Activated naive CD4-positive, alpha-beta T cell treated with anti-CD3 and anti-CD28 coated beads, Interleukin-2, amount 50 U/mL, for 16 hours (primary cell): ENCODE data around the gene HBEGF.

Experiments used
- DNase-seq: peaks from one replicate; pipeline ENCODE4 v3.0.0-alpha.2; 2020

HBEGF gene

GRCh38 chr5:140331638-140332037 is 14.8 kb downstream of the HBEGF start:
- no peak for DNase-seq

DNA sequence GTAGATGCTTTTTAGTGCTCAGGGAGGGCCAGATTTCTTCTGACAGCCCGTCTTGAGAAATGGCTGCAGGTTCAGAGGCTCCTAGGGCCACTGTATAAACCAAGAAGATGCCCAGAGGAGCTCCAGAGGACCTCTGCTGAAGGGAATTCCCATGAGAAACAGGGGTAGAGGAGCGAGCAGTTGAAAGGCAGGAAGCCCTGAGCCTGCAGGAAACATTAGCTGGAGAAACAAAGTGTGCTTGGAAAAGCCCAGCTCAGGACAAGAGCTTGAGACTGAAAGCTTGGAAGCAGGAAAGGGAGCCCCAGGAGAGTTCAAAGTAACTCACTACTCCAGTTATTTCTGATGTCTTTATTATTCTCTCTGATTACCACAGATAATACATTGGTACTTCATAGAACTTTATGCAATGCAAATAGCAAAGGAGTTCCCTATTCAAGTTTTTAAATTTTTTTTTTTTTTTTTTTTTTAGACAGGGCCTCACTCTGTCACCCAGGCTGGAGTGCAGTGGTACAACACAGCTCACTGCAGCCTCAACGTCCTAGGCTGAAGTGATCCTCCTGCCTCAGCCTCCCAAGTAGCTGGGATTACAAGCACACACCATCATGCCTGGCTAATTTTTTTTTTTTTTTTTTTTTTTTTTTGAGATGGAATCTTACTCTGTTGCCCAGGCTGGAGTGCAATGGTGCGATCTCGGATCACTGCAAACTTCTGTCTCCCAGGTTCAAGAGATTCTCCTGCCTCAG is 16.5 kb downstream of the HBEGF start:
- no peak for DNase-seq

- DNase-seq: no peak
These were observed 18.2 kb downstream of the HBEGF start for GRCh38 chr5:140328036-140328764.

DNA sequence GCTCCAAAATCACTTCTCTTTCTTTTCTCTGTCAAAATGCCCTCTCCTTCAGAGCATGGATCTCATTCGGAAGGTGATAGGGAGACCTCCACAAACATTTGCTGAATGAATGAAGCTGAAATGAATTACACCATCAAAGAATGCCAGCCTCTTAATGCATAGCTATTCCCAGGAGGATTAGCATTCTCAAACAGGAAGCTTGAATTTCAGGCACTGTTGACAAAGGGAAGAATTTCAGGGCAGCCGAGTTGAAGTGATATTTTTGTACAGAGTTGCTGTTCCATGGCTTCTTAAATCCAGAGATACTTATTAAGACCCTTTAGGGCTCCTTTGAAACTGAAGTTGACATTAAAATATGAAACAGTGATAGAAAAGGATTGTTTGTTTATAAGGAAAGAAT is 18.8 kb downstream of the HBEGF start:
- DNase-seq: no peak

DNA sequence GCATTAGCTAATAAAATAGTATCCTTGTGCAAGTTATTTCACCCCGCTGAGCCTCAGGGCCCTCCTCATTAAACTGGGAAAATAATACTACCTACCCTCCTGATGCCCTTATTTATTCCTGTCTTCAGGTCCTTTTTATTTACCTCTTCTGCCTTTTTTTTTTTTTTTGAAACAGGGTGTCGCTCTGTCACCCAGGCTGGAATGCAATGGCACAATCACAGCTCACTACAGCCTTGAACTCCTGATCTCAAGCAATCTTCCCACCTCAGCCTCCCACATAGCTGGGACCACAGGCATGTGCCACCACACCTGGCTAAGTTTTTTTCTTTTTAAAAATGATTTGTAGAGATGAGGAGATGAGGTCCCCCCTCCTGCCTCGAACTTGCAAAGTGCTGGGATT is 20.9 kb downstream of the HBEGF start:
- no peak for DNase-seq

GRCh38 chr5:140324617-140325241 is 21.7 kb downstream of the HBEGF start:
- DNase-seq: no peak

- DNase-seq: no peak
These were observed 22.3 kb downstream of the HBEGF start for GRCh38 chr5:140324041-140324600.

- no peak for DNase-seq
These were observed 23.4 kb downstream of the HBEGF start for GRCh38 chr5:140322751-140323731.

DNA sequence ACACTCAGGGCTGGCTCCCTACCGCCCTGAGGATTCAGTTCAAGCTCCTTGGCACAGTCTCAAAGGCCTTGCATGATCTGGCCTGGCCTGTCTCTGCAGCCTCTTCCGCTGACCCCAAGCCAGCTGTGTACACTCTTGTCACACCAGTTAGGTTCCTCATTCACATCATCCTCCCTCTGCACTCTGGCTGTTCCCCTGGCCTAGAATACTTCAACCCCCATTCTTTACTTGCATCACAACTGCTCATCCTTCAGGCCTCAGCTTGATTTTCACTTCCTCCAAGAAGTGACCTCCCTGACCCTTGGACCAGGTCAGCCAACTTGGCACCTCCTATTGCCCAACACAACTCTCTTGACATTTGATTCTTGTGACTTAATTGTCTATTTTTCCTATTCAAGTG is 24.6 kb downstream of the HBEGF start:
- no peak for DNase-seq

GRCh38 chr5:140319833-140320232 is 26.6 kb downstream of the HBEGF start:
- DNase-seq: no peak

DNA sequence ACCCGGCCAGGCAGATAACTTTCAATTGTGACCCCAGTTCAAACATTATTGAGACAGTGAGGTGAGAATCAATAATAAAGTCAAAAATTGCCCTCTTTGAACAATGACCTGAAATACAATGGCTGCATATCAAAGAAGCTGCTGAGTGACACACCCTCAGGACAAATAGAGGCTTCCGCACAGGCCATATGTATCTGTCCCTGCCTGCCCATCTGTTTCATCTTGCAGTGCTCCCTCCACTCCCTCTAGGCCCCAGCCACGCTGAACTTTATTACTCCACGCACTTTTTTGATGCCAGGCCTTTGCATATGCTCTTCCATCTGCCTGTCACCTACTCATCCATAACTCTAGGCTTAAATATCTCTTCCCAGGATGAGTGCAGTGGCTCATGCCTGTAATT is 27.6 kb downstream of the HBEGF start:
- no peak for DNase-seq

GRCh38 chr5:140317859-140318258 is 28.5 kb downstream of the HBEGF start:
- DNase-seq: no peak

- no peak for DNase-seq
These were observed 33.6 kb downstream of the HBEGF start for GRCh38 chr5:140312791-140313189.

DNA sequence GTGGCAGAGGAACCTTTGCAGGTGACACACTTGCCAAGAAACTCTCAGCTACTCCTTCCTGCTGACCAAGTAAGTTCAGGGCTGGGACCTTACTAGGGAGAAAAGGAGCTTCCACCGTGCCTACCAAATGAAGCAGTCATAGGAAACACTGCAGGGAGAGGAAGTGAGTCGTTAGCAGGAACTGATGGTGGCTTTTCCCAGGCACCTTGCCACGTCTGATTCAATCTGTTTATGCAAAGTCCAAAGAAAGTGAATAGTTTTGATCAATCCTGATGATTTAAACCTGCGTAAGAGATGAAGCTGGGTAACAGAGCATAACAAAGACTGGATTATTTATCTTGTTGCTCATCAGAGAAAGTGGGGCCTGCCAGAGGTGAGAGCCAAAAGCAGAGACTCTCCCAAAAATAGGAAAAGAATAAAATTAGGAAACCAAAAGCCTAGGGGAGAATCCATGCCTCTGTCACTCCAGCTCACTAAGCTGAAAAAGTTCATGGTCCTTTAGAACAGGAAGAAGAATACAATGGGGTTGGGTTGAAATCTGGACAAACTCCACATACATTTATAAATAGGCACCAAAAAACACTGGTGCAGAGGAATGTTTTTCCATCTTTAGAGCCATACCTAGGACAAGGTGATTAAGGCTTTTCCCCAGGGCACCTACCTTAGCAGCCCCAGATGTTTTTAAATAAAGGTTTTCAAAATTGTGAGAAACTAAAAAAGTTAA is 34.2 kb downstream of the HBEGF start:
- DNase-seq: no peak

- no peak for DNase-seq
These were observed 35.4 kb downstream of the HBEGF start for GRCh38 chr5:140311011-140311467.

DNA sequence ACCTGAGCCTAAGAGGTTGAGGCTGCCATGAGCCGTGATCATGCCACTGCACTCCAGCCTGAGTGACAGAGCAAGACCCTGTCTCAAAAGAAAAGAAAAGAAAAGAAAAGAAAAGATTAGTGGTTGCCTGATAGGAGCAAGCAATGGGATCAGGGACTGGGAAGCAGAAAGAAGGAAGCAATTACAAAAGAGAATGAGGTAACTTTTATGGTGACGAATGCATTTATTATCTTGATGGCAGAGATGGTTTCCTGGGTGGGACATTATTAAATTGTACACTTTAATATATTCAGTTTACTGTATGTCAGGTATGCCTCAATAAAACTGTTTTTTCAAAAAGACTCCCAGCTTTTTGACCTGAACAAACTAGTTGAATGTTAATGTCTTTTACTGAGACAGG is 36.0 kb downstream of the HBEGF start:
- DNase-seq: no peak

DNA sequence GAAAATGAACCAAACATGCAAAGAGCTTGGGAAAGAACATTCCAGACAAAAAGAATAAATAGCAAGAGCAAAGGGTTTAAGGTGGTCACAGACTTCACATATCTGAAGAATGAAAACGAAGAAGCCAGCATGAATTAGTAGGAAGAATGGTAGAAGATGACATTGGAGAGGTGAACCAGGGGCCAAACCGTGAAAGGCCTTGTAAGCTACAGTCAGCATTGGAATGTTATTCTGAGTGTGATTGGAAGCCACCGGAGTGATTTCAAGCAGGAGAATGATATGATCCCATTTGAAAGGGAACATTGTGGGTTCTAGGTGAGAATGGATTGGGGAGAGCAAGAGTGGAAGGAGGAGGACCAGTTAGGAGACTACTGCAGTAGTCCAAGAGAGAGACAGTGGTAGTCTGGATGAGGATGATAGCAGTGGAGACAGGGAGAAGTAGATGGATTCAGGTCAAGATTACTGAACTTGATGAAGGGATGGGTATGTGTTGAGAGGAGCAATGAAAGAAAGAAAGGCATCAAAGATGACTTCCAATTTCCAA is 36.6 kb downstream of the HBEGF start:
- no peak for DNase-seq

GRCh38 chr5:140305471-140305870 is 40.9 kb downstream of the HBEGF start:
- DNase-seq: no peak

DNA sequence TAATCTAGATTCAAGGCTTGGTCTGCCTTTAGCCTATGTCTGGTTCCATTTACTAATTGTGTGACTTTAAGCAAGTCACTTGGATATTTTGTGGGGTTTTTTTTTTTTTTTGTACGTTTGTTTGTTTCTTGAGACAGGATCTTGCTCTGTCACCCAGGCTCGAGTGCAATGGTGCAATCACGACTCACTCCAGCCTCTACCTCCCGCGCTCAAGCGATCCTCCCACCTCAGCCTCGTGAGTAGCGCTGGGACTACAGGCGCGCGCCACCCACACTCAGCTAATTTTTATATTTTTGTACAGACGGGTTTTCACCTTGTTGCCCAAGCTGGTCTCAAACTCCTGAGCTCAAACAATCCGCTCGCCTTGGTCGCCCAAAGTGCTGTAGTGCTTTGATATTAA is 42.4 kb downstream of the HBEGF start:
- no peak for DNase-seq

DNA sequence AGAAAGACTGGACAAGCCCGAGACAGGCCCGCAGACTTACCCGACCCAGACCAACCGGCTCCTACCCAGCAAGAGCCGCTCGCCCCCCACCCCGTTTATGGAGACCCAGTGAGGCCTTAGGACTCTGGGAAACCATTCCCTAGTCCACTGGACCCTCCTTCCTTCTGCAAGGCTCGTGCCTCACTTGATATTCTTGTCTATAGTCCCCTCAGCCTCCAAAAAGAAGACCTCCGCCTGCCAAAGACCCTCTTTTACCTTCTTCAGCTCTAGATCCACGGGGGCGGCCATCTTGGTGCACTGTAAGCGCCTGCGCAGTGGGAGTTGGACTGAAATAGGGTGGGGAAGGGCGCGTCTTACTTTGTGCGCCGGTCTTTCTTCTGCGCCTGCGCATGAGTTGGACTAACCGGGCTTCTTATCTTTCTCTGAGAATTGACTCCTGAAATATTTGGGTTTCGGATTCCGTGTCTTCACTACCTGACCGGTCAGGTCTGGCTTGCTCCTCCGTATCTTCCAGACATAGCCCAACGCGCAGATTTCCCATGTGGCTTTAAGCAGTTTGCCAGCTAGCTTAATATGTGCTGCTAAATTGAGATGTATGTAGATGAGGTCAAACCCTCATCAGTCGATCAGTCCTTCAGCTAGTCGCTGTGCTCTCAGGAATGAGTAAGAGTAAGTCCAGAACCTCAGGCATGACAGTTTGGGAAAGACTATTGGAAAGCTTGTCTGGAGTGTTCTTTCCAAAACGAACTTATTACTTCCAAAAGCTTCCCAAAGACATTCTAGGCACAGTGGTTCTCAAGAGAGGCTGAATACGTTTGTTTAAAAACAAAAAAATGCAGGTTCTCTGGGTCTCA is 43.4 kb downstream of the HBEGF start, which contains the start of gene PFDN1:
Gene PFDN1, minus strand, starts transcription at position 316 of the 854 bp plus-strand sequence. Its CDS starts 28 bp downstream, at position 288.
- peak; percentile 92 for DNase-seq
